HepG2 (cell line): Measurements from ENCODE around the gene PCGF3. TPM values are rescaled to one million over a fixed set of nuclear protein-coding genes. Genes with fewer than 3 reads are reported as not detected.

ENCODE experiments used
- ARID2 ChIP-seq: sonication (generic); formaldehyde crosslinking; IDR thresholded peaks from 2 replicates; pipeline ENCODE4 v1.8.1; 2022; ENCODE audit warnings: mild to moderate bottlenecking, missing genetic modification reagents, borderline replicate concordance
- IRF2 ChIP-seq: IDR thresholded peaks from 2 replicates; pipeline ENCODE4 v1.6.1; 2018; ENCODE audit warnings: missing genetic modification reagents, missing compliant biosample characterization
- ISX ChIP-seq: sonication (generic); formaldehyde crosslinking; conservative IDR thresholded peaks from 2 replicates; pipeline ENCODE4 v1.5.0; 2020; ENCODE audit warnings: missing genetic modification reagents
- TBL1XR1 ChIP-seq: fragments of 150-350 bp; IDR thresholded peaks from 2 replicates; pipeline ENCODE4 v1.6.1; 2014; ENCODE audit warnings: borderline replicate concordance, low read length; ENCODE audit not compliant: partially characterized antibody
- XRCC5 ChIP-seq: fragments of 200-400 bp; formaldehyde crosslinking; optimal IDR thresholded peaks from 2 replicates; pipeline ENCODE3; 2017; ENCODE audit warnings: mild to moderate bottlenecking, low read length
- ZNF432 ChIP-seq: sonication (generic); formaldehyde crosslinking; IDR thresholded peaks from 2 replicates; pipeline ENCODE4 v1.5.0; 2020; ENCODE audit warnings: missing genetic modification reagents, mild to moderate bottlenecking, borderline replicate concordance
- ZNF567 ChIP-seq: sonication (generic); formaldehyde crosslinking; IDR thresholded peaks from 2 replicates; pipeline ENCODE4 v1.8.1; 2023; ENCODE audit warnings: mild to moderate bottlenecking, missing genetic modification reagents, borderline replicate concordance
- polyA plus RNA-seq, 8 experiments: library from polyadenylated mRNA; depleted of rRNA in 3 of 8; stranded (reverse) in 7 of 8; unstranded in 1 of 8; fragments of >200 nt; fragmentation: Illumina TruSeq in 4 of 8; extraction: Trizol in 4 of 8; gene quantifications; 2 replicates each; pipeline versions ENCODE4 v1.2.1 to v1.2.3, GENCODE V29; 2011 to 2016; ENCODE audit warnings: low read depth in 4 of 8, missing spikeins in 1 of 8, mixed read lengths in 1 of 8; ENCODE audit not compliant: insufficient read depth in 1 of 8
- total RNA-seq, 5 experiments: library from RNA; depleted of rRNA; stranded (reverse); fragments of >200 nt; fragmentation: Illumina TruSeq; extraction: Trizol; gene quantifications; 2 replicates each; pipeline ENCODE4 v1.2.3, GENCODE V29; 2016; ENCODE audit warnings: low read depth in 1 of 5
- TF ChIP-seq, protein P1 (sequence below): sonication (generic); formaldehyde crosslinking; IDR thresholded peaks from 2 replicates; pipeline ENCODE4 v1.4.0; 2020; ENCODE audit warnings: mild to moderate bottlenecking, missing genetic modification reagents, borderline replicate concordance
- TF ChIP-seq, protein P2 (sequence below): sonication (generic); formaldehyde crosslinking; IDR thresholded peaks from 2 replicates; pipeline ENCODE4 v1.5.1; 2020; ENCODE audit warnings: missing genetic modification reagents, mild to moderate bottlenecking, borderline replicate concordance
- TF ChIP-seq, protein P3 (sequence below): sonication (generic); formaldehyde crosslinking; IDR thresholded peaks from 2 replicates; pipeline ENCODE4 v1.4.0; 2020; ENCODE audit warnings: missing genetic modification reagents, borderline replicate concordance

The PCGF3 gene
- total and polyA plus RNA-seq, 2 of the 13 experiments (the other 11 are each of a cell fraction or from before 2014, with no cell fraction given), result 28.6 to 66.2 TPM

DNA sequence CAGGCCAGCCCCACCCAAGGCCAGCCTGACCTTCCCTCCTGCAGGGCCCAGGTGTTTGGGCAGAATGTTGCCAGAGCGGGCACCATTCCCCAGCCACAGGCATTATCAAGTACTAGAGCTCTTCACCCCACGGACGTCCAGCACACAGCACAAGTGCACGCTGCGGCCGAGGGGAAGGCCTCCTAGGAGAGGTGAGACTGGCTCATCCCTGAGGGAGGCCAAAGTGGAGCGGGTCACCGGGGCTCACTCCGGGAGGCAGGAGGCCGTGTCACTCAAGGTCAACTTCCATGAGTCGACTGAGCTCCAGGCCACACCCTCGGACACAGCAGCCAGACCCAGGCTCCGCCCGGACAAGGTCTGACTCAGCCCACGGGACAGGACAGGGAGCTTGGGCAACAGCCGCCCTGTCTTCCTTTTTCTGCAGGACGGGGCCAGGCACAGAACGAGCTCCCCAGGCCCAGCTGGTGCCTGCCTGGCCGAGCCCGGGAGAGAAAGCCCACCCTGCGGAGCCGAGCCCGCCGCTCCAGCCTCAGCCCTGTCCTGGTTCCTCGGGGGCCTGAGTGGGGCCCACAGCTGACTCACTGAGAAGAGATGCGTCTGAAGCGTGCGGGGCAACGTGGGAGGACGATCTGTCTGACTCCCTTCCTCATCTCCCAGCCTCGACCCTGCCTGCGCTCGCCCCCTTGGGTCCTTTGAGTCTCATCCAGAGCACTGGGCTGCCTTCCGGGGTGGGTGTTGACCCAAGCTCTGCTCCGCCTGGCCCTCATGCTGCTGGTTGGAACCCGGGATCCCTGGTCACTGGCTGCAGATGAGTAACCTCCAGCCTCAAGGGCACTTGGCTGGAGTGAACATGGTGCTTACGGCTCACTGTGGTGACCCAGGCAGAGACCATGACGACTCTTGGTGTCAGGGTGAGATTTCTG lies 18.3 kb upstream of the PCGF3 start (continued):
- TF ChIP-seq, protein P1, sequence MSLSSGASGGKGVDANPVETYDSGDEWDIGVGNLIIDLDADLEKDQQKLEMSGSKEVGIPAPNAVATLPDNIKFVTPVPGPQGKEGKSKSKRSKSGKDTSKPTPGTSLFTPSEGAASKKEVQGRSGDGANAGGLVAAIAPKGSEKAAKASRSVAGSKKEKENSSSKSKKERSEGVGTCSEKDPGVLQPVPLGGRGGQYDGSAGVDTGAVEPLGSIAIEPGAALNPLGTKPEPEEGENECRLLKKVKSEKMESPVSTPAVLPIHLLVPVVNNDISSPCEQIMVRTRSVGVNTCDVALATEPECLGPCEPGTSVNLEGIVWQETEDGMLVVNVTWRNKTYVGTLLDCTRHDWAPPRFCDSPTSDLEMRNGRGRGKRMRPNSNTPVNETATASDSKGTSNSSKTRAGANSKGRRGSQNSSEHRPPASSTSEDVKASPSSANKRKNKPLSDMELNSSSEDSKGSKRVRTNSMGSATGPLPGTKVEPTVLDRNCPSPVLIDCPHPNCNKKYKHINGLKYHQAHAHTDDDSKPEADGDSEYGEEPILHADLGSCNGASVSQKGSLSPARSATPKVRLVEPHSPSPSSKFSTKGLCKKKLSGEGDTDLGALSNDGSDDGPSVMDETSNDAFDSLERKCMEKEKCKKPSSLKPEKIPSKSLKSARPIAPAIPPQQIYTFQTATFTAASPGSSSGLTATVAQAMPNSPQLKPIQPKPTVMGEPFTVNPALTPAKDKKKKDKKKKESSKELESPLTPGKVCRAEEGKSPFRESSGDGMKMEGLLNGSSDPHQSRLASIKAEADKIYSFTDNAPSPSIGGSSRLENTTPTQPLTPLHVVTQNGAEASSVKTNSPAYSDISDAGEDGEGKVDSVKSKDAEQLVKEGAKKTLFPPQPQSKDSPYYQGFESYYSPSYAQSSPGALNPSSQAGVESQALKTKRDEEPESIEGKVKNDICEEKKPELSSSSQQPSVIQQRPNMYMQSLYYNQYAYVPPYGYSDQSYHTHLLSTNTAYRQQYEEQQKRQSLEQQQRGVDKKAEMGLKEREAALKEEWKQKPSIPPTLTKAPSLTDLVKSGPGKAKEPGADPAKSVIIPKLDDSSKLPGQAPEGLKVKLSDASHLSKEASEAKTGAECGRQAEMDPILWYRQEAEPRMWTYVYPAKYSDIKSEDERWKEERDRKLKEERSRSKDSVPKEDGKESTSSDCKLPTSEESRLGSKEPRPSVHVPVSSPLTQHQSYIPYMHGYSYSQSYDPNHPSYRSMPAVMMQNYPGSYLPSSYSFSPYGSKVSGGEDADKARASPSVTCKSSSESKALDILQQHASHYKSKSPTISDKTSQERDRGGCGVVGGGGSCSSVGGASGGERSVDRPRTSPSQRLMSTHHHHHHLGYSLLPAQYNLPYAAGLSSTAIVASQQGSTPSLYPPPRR (CRISPR knock-in tag), result no peak; the same call in 1 of the 2 replicates
- TF ChIP-seq ARID2 (CRISPR knock-in tag) (no peak), TBL1XR1 (no peak), XRCC5 (peak; percentile 37), IRF2 (CRISPR knock-in tag) (peak; percentile 27; the same call in 1 of the 2 replicates), ISX (CRISPR knock-in tag) (no peak), ZNF567 (no peak), ZNF432 (CRISPR knock-in tag) (no peak)
- TF ChIP-seq, protein P2, sequence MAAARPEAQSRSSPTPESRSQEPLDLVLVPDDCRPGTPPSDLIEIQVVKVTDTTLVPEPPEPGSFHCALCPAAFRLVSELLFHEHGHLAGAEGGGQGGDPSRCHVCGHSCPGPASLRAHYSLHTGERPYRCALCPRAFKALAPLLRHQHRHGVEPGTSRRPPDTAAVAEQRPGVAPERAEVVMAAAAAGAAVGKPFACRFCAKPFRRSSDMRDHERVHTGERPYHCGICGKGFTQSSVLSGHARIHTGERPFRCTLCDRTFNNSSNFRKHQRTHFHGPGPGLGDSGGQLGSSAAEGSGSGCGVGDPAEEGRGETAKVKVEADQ, result peak; percentile 9; the same call in 1 of the 2 replicates
- TF ChIP-seq, protein P3, sequence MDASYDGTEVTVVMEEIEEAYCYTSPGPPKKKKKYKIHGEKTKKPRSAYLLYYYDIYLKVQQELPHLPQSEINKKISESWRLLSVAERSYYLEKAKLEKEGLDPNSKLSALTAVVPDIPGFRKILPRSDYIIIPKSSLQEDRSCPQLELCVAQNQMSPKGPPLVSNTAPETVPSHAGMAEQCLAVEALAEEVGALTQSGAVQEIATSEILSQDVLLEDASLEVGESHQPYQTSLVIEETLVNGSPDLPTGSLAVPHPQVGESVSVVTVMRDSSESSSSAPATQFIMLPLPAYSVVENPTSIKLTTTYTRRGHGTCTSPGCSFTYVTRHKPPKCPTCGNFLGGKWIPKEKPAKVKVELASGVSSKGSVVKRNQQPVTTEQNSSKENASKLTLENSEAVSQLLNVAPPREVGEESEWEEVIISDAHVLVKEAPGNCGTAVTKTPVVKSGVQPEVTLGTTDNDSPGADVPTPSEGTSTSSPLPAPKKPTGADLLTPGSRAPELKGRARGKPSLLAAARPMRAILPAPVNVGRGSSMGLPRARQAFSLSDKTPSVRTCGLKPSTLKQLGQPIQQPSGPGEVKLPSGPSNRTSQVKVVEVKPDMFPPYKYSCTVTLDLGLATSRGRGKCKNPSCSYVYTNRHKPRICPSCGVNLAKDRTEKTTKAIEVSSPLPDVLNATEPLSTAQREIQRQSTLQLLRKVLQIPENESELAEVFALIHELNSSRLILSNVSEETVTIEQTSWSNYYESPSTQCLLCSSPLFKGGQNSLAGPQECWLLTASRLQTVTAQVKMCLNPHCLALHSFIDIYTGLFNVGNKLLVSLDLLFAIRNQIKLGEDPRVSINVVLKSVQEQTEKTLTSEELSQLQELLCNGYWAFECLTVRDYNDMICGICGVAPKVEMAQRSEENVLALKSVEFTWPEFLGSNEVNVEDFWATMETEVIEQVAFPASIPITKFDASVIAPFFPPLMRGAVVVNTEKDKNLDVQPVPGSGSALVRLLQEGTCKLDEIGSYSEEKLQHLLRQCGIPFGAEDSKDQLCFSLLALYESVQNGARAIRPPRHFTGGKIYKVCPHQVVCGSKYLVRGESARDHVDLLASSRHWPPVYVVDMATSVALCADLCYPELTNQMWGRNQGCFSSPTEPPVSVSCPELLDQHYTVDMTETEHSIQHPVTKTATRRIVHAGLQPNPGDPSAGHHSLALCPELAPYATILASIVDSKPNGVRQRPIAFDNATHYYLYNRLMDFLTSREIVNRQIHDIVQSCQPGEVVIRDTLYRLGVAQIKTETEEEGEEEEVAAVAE, result no peak
